ENCODE results near the gene PPIC. TPM values are rescaled to one million over a fixed set of nuclear protein-coding genes. Genes with fewer than 3 reads are reported as not detected.

The PPIC gene
- total RNA-seq, 5 donors from 2014 or later (not counting 1 experiment from before 2014, with no cell fraction given): 0.26 TPM; not detected in 4

DNA sequence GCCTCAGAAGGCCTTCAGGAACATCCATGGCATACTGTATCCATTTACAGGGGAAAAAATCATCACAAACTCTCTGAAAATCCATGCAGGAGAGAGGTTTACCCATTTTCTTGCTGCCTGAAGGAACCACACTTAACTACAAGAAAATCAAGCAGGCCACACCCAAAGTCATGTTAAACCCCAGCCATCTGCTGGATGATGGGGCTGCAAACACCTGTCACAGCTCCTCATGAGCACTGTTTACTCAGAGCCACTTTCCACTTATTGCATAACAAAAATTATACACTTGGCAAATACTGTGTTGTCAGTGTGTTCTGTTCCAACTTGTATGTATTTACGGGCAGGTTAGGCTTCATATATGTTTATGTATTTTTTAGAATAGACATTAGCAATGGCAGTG lies 35.8 kb downstream of the PPIC start:
- Histone ChIP-seq H3K27ac (ENCODE audit: low read length) (no peak overlapping the region), H3K36me3 (ENCODE audit: control insufficient read depth in 2 of 2, extremely low read depth in 1 of 2, insufficient read depth in 1 of 2, low read length in 1 of 2) (no peaks in the 10 kb centered on the region), H3K4me1 (ENCODE audit: control insufficient read depth in 1 of 2, extremely low read depth in 1 of 2, insufficient read depth in 2 of 2, low read length in 2 of 2) (no peaks in the 10 kb centered on the region), H3K4me3 (ENCODE audit: control insufficient read depth in 1 of 2, extremely low read depth in 1 of 2, low read length in 1 of 2) (no peak overlapping the region), H3K27me3 (replicated peaks in 1 of 2; ENCODE audit: control insufficient read depth in 2 of 2, extremely low read depth in 1 of 2, insufficient read depth in 2 of 2, low read length in 1 of 2) (no peaks in the 10 kb centered on the region), H3K9me3 (no peaks in the 10 kb centered on the region)
- Mint-ChIP-seq H3K27me3 (no peaks in the 10 kb centered on the region), H3K9me3 (no peaks in the 10 kb centered on the region), H3K27ac (no peak overlapping the region), H3K4me1 (peaks cover 0 to 4% (median 0%) of the 10 kb centered on the region in 3 donors), H3K4me3 (no peak overlapping the region), H3K36me3 (peaks cover 22% of the 10 kb centered on the region)
- WGBS (ENCODE audit: insufficient coverage): no CpG with 5 or more reads among the region's 1 CpG
- no peak for ATAC-seq (replicated peaks in 1 of 4)
- ChIA-PET POLR2A (interaction anchor here in 1 of 2 donors (0.6 kb wide), 1 partner anchor 176 kb away, joined by 4 read pairs; no protein-coding TSS in a partner anchor), CTCF (no interaction called here)
- no peak for DNase-seq

DNA sequence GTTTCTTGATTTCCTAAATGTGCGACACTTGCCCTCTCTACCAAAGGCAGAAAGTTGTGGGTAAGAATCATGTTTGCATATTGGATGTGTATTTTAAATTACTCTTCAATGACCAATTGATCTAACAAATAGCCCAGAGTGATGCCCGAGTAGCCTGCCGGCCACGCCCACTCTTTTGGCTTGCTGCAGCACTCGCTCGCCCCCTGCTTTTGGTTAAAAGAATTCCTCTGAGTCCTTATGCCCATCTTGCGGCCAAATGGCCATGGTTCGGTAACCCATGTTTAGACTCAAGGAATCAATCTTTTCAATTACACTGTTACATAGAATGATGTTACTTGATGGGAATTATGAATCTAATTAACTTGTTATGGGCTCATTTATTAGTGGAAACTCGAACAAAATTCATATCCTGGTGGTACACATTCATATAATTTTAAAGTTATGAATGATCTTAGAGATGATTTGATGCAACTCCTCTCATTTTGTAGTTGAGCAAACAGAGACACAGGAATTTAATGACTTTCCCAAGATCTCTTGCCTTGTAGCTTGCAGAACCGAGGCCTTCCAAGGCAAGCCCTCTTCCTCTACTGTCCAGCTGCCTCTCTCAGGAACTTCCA lies 36.5 kb downstream of the PPIC start:
- peak in 17 of 35 experiments; percentile 1 to 40 (median 11) for DNase-seq
- no peak overlapping the region for H3K4me3 Mint-ChIP-seq
- H3K9me3 Mint-ChIP-seq: no peaks in the 10 kb centered on the region
- WGBS (ENCODE audit: insufficient coverage): 49% methylated on average over 6 of the region's 10 CpGs
- Histone ChIP-seq H3K9me3 (no peaks in the 10 kb centered on the region), H3K27me3 (replicated peaks in 1 of 2; ENCODE audit: control insufficient read depth in 2 of 2, extremely low read depth in 1 of 2, insufficient read depth in 2 of 2, low read length in 1 of 2) (no peaks in the 10 kb centered on the region), H3K4me3 (ENCODE audit: control insufficient read depth in 1 of 2, extremely low read depth in 1 of 2, low read length in 1 of 2) (no peak overlapping the region), H3K36me3 (ENCODE audit: control insufficient read depth in 2 of 2, extremely low read depth in 1 of 2, insufficient read depth in 1 of 2, low read length in 1 of 2) (no peaks in the 10 kb centered on the region), H3K27ac (ENCODE audit: low read length) (no peak overlapping the region), H3K4me1 (ENCODE audit: control insufficient read depth in 1 of 2, extremely low read depth in 1 of 2, insufficient read depth in 2 of 2, low read length in 2 of 2) (no peaks in the 10 kb centered on the region)
- no peak overlapping the region for H3K27ac Mint-ChIP-seq
- ATAC-seq (replicated peaks in 1 of 4): no peak
- H3K36me3 Mint-ChIP-seq: peaks cover 22% of the 10 kb centered on the region
- H3K4me1 Mint-ChIP-seq: peaks cover 0 to 4% (median 0%) of the 10 kb centered on the region in 3 donors
- ChIA-PET POLR2A (interaction anchor here in 1 of 2 donors (0.6 kb wide), 1 partner anchor 176 kb away, joined by 4 read pairs; no protein-coding TSS in a partner anchor), CTCF (no interaction called here)
- H3K27me3 Mint-ChIP-seq: no peaks in the 10 kb centered on the region

DNA sequence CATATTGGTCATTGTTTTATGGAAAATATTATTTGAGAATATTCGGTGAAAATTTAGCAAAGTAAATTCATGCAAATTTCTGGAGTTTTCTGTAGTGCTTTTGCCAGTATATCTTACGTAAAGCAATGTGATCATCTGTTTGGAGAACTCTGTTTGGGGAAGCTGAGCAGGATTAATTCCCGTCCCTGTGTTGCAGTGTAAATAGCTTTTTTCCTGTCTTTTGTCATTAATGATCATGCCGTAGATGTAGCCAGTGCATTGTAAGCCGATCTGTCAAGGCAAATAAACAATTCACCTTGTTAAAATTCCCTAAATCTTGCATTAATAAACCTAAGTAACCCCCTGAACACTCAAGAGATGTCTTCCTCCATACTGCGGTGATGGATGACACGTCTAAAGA lies 39.2 kb downstream of the PPIC start:
- Mint-ChIP-seq H3K36me3 (peaks cover 11% of the 10 kb centered on the region), H3K27me3 (no peaks in the 10 kb centered on the region), H3K4me3 (no peak overlapping the region), H3K27ac (no peak overlapping the region), H3K9me3 (no peaks in the 10 kb centered on the region), H3K4me1 (peaks cover 0 to 4% (median 0%) of the 10 kb centered on the region in 3 donors)
- Histone ChIP-seq H3K27me3 (replicated peaks in 1 of 2; ENCODE audit: control insufficient read depth in 2 of 2, extremely low read depth in 1 of 2, insufficient read depth in 2 of 2, low read length in 1 of 2) (no peaks in the 10 kb centered on the region), H3K9me3 (no peaks in the 10 kb centered on the region), H3K36me3 (ENCODE audit: control insufficient read depth in 2 of 2, extremely low read depth in 1 of 2, insufficient read depth in 1 of 2, low read length in 1 of 2) (no peaks in the 10 kb centered on the region), H3K27ac (ENCODE audit: low read length) (no peak overlapping the region), H3K4me3 (ENCODE audit: control insufficient read depth in 1 of 2, extremely low read depth in 1 of 2, low read length in 1 of 2) (no peak overlapping the region), H3K4me1 (ENCODE audit: control insufficient read depth in 1 of 2, extremely low read depth in 1 of 2, insufficient read depth in 2 of 2, low read length in 2 of 2) (no peaks in the 10 kb centered on the region)
- ChIA-PET POLR2A (no interaction called here), CTCF (no interaction called here)
- WGBS (ENCODE audit: insufficient coverage): 100% methylated on average over 1 of the region's 7 CpGs
- no peak for ATAC-seq (replicated peaks in 1 of 4)
- DNase-seq: no peak

DNA sequence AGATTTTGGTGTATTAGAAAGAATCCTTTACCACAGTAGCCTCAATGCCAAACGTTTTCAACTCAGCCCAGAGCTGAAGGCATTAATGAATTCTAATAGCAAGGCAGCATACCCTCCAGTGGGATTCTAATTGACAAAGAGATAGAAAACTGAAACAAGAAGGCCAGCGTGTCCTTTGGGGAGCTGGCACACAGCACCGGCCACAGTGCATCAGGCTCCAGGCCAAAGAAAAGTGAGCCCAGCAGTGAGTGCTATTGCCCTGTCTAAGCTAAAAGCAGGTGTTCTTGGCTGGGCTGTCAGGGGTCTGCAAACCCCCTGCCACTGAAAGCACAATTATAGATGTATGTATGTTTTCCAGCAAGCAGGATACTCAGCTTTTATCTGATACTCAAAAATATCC lies 40.4 kb downstream of the PPIC start:
- Mint-ChIP-seq H3K27me3 (no peaks in the 10 kb centered on the region), H3K27ac (no peak overlapping the region), H3K36me3 (peaks cover 3% of the 10 kb centered on the region), H3K4me1 (peaks cover 0 to 4% (median 0%) of the 10 kb centered on the region in 3 donors), H3K9me3 (no peaks in the 10 kb centered on the region), H3K4me3 (no peak overlapping the region)
- no peak overlapping the region for H3K27ac ChIP-seq (ENCODE audit: low read length)
- H3K27me3 ChIP-seq (replicated peaks in 1 of 2; ENCODE audit: control insufficient read depth in 2 of 2, extremely low read depth in 1 of 2, insufficient read depth in 2 of 2, low read length in 1 of 2): no peaks in the 10 kb centered on the region
- H3K4me1 ChIP-seq (ENCODE audit: control insufficient read depth in 1 of 2, extremely low read depth in 1 of 2, insufficient read depth in 2 of 2, low read length in 2 of 2): no peaks in the 10 kb centered on the region
- H3K9me3 ChIP-seq: no peaks in the 10 kb centered on the region
- ChIA-PET CTCF (no interaction called here), POLR2A (no interaction called here)
- H3K4me3 ChIP-seq (ENCODE audit: control insufficient read depth in 1 of 2, extremely low read depth in 1 of 2, low read length in 1 of 2): no peak overlapping the region
- no peak for DNase-seq
- WGBS (ENCODE audit: insufficient coverage): 100% methylated on average over 1 of the region's 3 CpGs
- H3K36me3 ChIP-seq (ENCODE audit: control insufficient read depth in 2 of 2, extremely low read depth in 1 of 2, insufficient read depth in 1 of 2, low read length in 1 of 2): no peaks in the 10 kb centered on the region
- no peak for ATAC-seq (replicated peaks in 1 of 4)

DNA sequence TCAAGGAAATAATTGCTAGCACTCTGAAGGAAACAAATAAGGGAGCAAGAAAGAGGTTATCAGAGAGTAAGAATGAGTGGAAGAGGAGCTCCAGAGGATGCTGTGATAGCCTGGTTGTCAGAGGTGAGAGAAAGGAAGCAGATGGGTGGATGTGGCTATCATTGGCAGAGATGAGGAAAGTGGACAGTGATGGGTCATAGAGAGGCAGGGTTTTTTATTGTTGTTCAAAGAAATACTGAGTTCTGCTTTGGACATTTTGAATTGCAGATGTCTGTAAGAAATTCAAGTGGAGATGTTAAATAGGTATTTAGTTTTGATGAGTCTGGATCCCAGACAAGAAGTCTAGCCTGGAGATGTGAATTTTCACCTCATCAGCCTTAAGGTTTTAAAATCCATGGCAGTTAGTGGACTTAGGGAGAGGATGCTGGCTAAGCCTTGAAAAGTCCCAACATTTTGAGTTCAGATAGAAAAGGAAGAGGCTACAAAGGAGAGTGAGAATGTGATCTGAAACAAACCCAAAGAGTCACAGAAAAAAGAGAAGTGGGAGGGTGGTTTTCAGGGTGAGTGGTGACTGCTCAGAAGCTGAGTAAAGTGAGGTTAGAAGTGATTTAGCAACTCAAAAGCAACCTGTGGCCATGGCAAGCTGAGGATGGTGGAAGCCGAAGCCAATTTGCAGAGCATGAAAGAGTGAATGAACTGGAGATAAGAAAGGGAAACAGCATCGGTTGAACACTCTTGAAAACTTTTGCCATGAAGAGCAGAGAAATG lies 50.4 kb downstream of the PPIC start:
- DNase-seq (no peak), ATAC-seq (replicated peaks in 1 of 4) (no peak)
- 93% methylated on average over 2 of the region's 2 CpGs for WGBS (ENCODE audit: insufficient coverage)
- Mint-ChIP-seq H3K9me3 (no peaks in the 10 kb centered on the region), H3K4me3 (no peak overlapping the region), H3K27ac (no peak overlapping the region), H3K27me3 (peaks cover 0 to 4% of the 10 kb centered on the region in 2 donors), H3K4me1 (no peaks in the 10 kb centered on the region), H3K36me3 (peaks cover 3% of the 10 kb centered on the region)
- Histone ChIP-seq H3K4me3 (ENCODE audit: control insufficient read depth in 1 of 2, extremely low read depth in 1 of 2, low read length in 1 of 2) (no peak overlapping the region), H3K9me3 (no peaks in the 10 kb centered on the region), H3K27ac (ENCODE audit: low read length) (no peak overlapping the region), H3K4me1 (ENCODE audit: control insufficient read depth in 1 of 2, extremely low read depth in 1 of 2, insufficient read depth in 2 of 2, low read length in 2 of 2) (no peaks in the 10 kb centered on the region), H3K36me3 (ENCODE audit: control insufficient read depth in 2 of 2, extremely low read depth in 1 of 2, insufficient read depth in 1 of 2, low read length in 1 of 2) (no peaks in the 10 kb centered on the region), H3K27me3 (replicated peaks in 1 of 2; ENCODE audit: control insufficient read depth in 2 of 2, extremely low read depth in 1 of 2, insufficient read depth in 2 of 2, low read length in 1 of 2) (no peaks in the 10 kb centered on the region)
- ChIA-PET POLR2A (no interaction called here), CTCF (no interaction called here)

DNA sequence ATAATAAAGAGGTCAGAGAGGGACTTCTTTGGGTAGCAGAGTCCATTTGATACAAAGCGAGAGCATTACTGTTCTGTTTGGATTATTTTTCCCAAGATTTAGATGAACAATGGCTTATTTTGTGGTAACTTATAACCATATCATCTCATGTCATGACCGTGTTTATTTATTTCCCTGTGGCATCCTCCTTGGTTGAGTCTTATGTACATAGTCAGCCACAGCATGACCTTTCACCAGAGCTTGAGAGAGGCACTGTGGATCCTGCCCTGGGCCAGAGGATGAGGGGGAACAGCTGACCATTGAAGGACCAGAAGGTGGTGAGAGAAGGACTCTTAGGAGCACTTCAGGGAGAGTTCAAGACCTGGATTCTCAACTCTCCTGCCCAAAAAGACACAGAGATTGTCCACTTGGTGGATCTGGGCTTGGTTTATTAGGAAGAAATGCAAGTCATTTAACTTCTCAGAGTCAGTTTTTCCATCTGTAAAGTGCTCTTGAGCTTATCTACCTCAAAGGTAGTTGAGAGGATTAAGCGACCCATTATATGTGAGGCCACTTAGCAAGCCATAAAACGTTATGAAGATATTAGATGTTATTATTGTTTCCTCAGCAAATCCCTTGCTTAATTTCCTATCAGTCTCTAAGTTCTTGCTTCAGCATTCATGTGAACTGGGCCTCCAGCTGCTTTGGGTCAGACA lies 51.4 kb downstream of the PPIC start:
- CTCF ChIA-PET: no interaction called here
- no peaks in the 10 kb centered on the region for H3K4me1 ChIP-seq (ENCODE audit: control insufficient read depth in 1 of 2, extremely low read depth in 1 of 2, insufficient read depth in 2 of 2, low read length in 2 of 2)
- no CpG with 5 or more reads among the region's 4 CpGs for WGBS (ENCODE audit: insufficient coverage)
- no peaks in the 10 kb centered on the region for H3K9me3 ChIP-seq
- POLR2A ChIA-PET: no interaction called here
- no peak overlapping the region for H3K4me3 ChIP-seq (ENCODE audit: control insufficient read depth in 1 of 2, extremely low read depth in 1 of 2, low read length in 1 of 2)
- ATAC-seq (replicated peaks in 1 of 4) (no peak), DNase-seq (no peak)
- H3K27me3 Mint-ChIP-seq: peaks cover 0 to 4% of the 10 kb centered on the region in 2 donors
- no peaks in the 10 kb centered on the region for H3K36me3 ChIP-seq (ENCODE audit: control insufficient read depth in 2 of 2, extremely low read depth in 1 of 2, insufficient read depth in 1 of 2, low read length in 1 of 2)
- no peaks in the 10 kb centered on the region for H3K9me3 Mint-ChIP-seq
- H3K27ac ChIP-seq (ENCODE audit: low read length): no peak overlapping the region
- H3K4me1 Mint-ChIP-seq: no peaks in the 10 kb centered on the region
- H3K27me3 ChIP-seq (replicated peaks in 1 of 2; ENCODE audit: control insufficient read depth in 2 of 2, extremely low read depth in 1 of 2, insufficient read depth in 2 of 2, low read length in 1 of 2): no peaks in the 10 kb centered on the region
- H3K36me3 Mint-ChIP-seq: peaks cover 3% of the 10 kb centered on the region
- no peak overlapping the region for H3K27ac Mint-ChIP-seq
- no peak overlapping the region for H3K4me3 Mint-ChIP-seq

Data from T-cell (primary cell).